ENCODE measurements around the gene GLIS1.

Gene GLIS1

GRCh38 chr1:53462769-53463501, 276.0 kb downstream of the GLIS1 start:
- no peaks in the 10 kb centered on the region for H3K9me3 Mint-ChIP-seq
- H3K4me3 Mint-ChIP-seq, result no peak overlapping the region
- peaks cover 2 to 7% of the 10 kb centered on the region in 2 donors for H3K4me1 Mint-ChIP-seq
- H3K27ac Mint-ChIP-seq, result peak overlapping the region; percentile 67
- H3K36me3 Mint-ChIP-seq, result no peaks in the 10 kb centered on the region
- DNase-seq (no peak), ATAC-seq (replicated peaks) (no peak)
- H3K27me3 Mint-ChIP-seq, result peaks cover 0 to 4% of the 10 kb centered on the region in 2 donors

GRCh38 chr1:53462193-53462592, 276.8 kb downstream of the GLIS1 start:
- Mint-ChIP-seq H3K4me3 (no peak overlapping the region), H3K9me3 (no peaks in the 10 kb centered on the region), H3K4me1 (no peaks in the 10 kb centered on the region), H3K27me3 (peaks cover 0 to 4% of the 10 kb centered on the region in 2 donors), H3K27ac (no peak overlapping the region), H3K36me3 (no peaks in the 10 kb centered on the region)
- DNase-seq (no peak), ATAC-seq (replicated peaks) (no peak)

- no peaks in the 10 kb centered on the region for H3K36me3 Mint-ChIP-seq
- no peak overlapping the region for H3K27ac Mint-ChIP-seq
- no peaks in the 10 kb centered on the region for H3K4me1 Mint-ChIP-seq
- DNase-seq, result no peak
- no peak overlapping the region for H3K4me3 Mint-ChIP-seq
- no peak for ATAC-seq (replicated peaks)
- H3K27me3 Mint-ChIP-seq, result peaks cover 0 to 4% of the 10 kb centered on the region in 2 donors
- no peaks in the 10 kb centered on the region for H3K9me3 Mint-ChIP-seq
These were observed 277.5 kb downstream of the GLIS1 start for GRCh38 chr1:53461323-53462044.

GRCh38 chr1:53460666-53461322, 278.2 kb downstream of the GLIS1 start:
- ATAC-seq (replicated peaks) (no peak), DNase-seq (no peak)
- H3K27me3 Mint-ChIP-seq, result peaks cover 0 to 4% of the 10 kb centered on the region in 2 donors
- H3K4me3 Mint-ChIP-seq, result no peak overlapping the region
- no peaks in the 10 kb centered on the region for H3K36me3 Mint-ChIP-seq
- no peaks in the 10 kb centered on the region for H3K9me3 Mint-ChIP-seq
- no peak overlapping the region for H3K27ac Mint-ChIP-seq
- H3K4me1 Mint-ChIP-seq, result no peaks in the 10 kb centered on the region

- Mint-ChIP-seq H3K27ac (no peak overlapping the region), H3K9me3 (no peaks in the 10 kb centered on the region), H3K4me1 (no peaks in the 10 kb centered on the region), H3K27me3 (peaks cover 0 to 4% of the 10 kb centered on the region in 2 donors), H3K36me3 (no peaks in the 10 kb centered on the region), H3K4me3 (no peak overlapping the region)
- ATAC-seq (replicated peaks) (no peak), DNase-seq (no peak)
These were observed 278.7 kb downstream of the GLIS1 start for GRCh38 chr1:53460211-53460634.

GRCh38 chr1:53459321-53460175, 279.4 kb downstream of the GLIS1 start, which contains the start of gene DMRTB1:
Gene DMRTB1, plus strand, starts transcription at chr1:53459399. Its CDS starts 55 bp downstream, at chr1:53459454.
- Mint-ChIP-seq H3K36me3 (no peaks in the 10 kb centered on the region), H3K4me3 (no peak within 1 kb of the TSS), H3K27ac (no peak within 1 kb of the TSS), H3K9me3 (no peaks in the 10 kb centered on the region), H3K27me3 (peaks cover 0 to 4% of the 10 kb centered on the region in 2 donors), H3K4me1 (no peaks in the 10 kb centered on the region)
- no peak for DNase-seq
- no peak for ATAC-seq (replicated peaks)

GRCh38 chr1:53458634-53459033, 280.3 kb downstream of the GLIS1 start:
- Mint-ChIP-seq H3K36me3 (no peaks in the 10 kb centered on the region), H3K9me3 (peaks cover 0 to 2% of the 10 kb centered on the region in 2 donors), H3K27ac (no peak overlapping the region), H3K27me3 (peaks cover 0 to 6% of the 10 kb centered on the region in 2 donors), H3K4me3 (no peak overlapping the region), H3K4me1 (peaks cover 2 to 6% of the 10 kb centered on the region in 2 donors)
- ATAC-seq (replicated peaks) (no peak), DNase-seq (no peak)

Measured in stimulated activated naive B cell treated with anti-CD40 and anti-IgM and Interleukin-4, amounts not matched to agents 10 μg/mL and 1 μg/mL and 100 μg/mL, for 72 hours (primary cell).